NCI-H128 (cell line): Measurements from ENCODE around the gene LRRC43.

Experiments
- DNase-seq: peaks from one replicate; lab custom pipeline; 2025; ENCODE audit not compliant: unreplicated experiment; lab: John Stamatoyannopoulos, UW

Gene LRRC43

GRCh38 chr12:122215771-122216170, 32.8 kb downstream of the LRRC43 start:
- no peak for DNase-seq

GRCh38 chr12:122216445-122216844, 33.5 kb downstream of the LRRC43 start:
- no peak for DNase-seq

DNA sequence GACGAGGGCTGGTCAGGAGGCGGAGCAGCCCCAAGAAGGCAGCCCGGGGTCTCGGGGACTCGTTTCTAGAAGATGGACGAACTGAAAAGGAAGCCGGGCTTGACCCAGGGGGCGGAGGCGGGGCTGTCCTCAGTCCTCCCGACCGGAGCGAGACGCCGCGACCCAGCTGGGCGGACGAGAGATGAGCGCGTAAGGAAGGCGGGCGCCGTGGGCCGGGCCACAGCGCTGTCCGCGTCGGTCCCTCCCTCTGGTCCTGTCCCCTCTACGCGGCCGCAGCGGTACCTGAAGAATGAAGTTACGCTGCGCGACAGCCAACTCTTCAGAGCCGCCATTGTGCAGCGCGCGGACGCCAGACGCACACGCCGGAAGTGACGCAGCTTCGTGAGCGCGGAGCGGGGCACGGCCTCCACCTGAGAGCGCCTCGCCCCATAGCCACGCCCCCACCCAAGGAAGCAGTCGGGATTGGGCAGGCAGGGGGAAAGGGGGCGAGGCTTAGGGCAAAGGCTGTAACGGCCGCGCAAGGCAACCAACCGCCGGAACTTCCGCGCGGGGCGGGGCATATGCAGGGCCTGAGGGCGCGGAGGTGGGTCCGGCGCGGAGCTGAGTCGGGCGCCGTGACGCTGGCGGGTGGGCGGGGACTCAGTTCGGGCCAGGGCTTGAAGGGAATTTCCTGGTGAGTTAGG, 42.9 kb downstream of the LRRC43 start, which contains the start of gene DIABLO:
DIABLO (minus strand) TSS at position 370 of the 683 bp plus-strand sequence; CDS start at position 332, 38 bp downstream.
- DNase-seq = peak; percentile 98

GRCh38 chr12:122226366-122227125, 43.6 kb downstream of the LRRC43 start:
- DNase-seq = no peak

DNA sequence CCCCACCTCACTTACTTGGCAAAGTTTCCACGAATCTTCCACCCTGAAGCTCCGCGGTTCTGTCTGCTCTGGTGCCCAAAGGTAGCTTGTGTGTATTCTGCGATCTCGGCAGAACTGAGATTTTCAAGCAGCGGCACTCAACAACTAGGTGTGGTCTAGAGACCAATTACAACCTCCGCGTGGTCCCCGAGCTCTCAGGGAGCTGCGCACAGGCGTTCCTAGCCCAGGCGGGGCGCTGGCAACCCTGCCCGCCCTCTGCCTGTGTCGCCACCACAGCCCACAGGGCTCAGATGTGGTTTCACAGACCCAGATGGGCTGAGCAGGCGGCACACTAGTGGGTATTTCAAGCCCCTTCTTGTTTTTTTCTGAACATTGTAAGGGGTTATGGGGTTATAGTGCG, 44.4 kb downstream of the LRRC43 start:
- DNase-seq = peak; percentile 29

DNA sequence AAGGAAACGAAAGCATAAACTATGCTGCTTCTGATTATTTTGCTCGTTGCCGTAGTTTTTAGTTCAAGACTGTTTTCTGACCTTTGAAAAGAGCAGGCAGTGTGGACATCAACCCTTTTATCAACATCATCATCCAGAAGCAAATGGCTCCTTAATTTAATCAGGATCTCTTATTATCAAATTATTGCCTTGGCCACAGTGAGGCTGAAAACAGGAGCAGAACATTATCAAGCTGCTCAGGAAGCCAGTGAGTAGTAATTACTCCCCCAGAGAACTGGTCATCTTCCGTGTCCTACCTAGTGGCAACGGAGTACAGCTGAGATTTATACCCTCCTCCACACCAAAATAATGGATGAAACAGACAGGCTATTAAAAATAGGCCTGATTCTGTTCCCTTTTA, 45.2 kb downstream of the LRRC43 start:
- no peak for DNase-seq

- DNase-seq = no peak
These were observed 47.9 kb downstream of the LRRC43 start for GRCh38 chr12:122230798-122231197.

GRCh38 chr12:122232691-122233090, 49.8 kb downstream of the LRRC43 start:
- no peak for DNase-seq

DNA sequence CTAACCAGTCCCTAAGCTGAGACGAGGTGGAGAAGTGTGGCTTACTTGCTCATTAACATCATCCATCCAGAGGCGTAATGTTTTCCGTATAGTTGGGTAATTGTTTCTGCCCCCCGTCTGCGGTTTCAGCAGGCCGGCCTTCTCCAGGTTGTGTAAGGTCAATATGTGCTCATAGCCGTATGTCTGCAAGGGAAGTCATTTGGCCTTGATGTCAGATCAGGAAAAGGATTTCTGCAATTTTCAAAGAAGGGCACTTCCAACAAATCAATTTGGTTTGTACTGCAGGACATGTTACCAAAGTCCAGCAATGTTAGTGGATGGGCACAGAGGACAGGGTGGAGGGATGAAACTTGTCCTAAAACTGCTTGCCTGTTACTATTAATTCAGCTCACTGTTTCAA, 52.8 kb downstream of the LRRC43 start:
- no peak for DNase-seq

- DNase-seq = no peak
These were observed 55.9 kb downstream of the LRRC43 start for GRCh38 chr12:122238861-122239260.

- DNase-seq = no peak
These were observed 61.0 kb downstream of the LRRC43 start for GRCh38 chr12:122243965-122244364.

DNA sequence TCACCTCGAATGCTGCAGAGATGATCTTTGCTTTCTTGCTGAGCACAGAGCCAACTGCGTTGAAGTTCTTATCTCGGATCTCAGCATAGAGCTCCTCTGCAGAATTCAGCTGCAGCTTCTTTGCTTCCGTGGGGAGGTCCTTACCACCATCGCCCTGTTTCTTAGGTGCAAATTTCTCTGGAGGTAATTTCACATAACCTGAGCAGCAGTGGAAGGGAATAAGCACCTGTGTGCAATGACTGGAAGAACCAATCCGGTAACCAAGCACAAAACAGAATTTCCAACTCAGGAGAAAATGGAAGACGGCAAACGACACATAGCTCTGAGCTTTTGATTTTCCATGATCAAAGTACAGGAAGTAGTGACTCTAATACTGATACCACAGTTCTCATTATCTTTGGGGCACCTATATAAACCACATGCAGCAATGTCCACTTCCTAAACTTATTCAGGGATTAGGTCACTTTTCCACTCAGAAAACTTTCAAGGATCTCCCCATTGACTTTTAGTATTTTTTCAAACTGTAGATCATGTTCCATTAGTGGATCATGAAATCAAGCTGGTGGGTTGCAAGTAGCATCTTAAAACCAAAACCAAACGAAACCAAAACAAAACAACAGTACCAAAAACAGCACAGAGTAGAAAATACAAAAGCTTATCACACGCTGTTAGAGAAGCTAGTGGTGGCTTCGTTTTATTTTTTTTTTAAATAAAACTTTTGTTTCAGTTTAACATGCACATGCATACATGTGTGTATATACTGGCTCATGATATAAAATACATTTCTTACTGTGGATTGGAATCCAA, 61.8 kb downstream of the LRRC43 start:
- no peak for DNase-seq

- no peak for DNase-seq
These were observed 62.6 kb downstream of the LRRC43 start for GRCh38 chr12:122245553-122245952.

- no peak for DNase-seq
These were observed 67.1 kb downstream of the LRRC43 start for GRCh38 chr12:122250047-122250446.

- no peak for DNase-seq
These were observed 67.6 kb downstream of the LRRC43 start for GRCh38 chr12:122250536-122250935.
